CD1c-positive myeloid dendritic cell (primary cell): ENCODE data around the gene ATF7.
A peak's percentile ranks its signal among the peaks of the same experiment; 100 is the strongest.
"Not testable (repeated sequence)": the region's sequence is repeated elsewhere in the genome, so short reads cannot be mapped to it uniquely, and the experiment has no call there.

Experiments used
- DNase-seq: peaks from one replicate; pipeline ENCODE4 v3.0.0-alpha.2; 2016; ENCODE audit errors: extremely low spot score

Gene ATF7

DNA sequence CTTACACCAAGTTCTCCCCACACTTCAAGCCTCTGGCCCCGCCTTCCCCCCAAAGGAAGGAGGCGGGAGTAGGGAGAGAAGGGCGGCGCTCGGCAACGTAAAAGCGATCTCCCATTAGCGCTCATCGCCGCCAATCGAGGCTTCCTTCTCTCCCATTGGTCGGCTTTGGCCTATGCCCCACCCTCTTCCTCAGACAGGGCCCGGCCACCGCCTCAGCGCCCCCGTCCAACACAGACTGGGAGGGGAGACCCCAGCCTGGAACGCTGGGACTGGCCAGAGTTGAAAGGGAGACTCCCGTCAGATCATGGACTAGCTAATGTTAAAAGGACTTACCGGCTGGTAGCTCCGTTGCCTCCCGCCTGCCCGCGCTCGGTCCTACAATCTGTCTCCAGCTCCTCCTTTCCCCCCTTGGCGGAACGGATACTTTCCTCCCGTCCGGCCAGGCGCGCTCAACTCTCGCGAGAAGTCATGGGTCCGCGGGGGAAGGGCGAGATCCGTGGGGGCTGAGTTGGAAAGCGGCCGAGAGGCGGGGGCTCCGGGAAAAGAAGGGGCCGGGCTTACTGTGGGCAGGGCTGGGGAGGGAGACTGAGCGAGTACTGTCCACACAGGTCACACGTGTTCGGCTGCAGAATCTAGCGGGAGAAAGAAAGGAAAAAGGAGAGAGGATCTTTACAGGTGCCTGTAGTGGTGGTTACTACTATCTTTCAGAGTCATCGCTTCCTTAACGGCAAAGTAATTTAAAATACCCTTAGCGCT lies at the start of gene ATF7:
Gene ATF7, minus strand, starts transcription at position 437 of the 756 bp plus-strand sequence. CDS start 25,382 bp downstream, outside the sequence.
- DNase-seq: peak; percentile 99

DNA sequence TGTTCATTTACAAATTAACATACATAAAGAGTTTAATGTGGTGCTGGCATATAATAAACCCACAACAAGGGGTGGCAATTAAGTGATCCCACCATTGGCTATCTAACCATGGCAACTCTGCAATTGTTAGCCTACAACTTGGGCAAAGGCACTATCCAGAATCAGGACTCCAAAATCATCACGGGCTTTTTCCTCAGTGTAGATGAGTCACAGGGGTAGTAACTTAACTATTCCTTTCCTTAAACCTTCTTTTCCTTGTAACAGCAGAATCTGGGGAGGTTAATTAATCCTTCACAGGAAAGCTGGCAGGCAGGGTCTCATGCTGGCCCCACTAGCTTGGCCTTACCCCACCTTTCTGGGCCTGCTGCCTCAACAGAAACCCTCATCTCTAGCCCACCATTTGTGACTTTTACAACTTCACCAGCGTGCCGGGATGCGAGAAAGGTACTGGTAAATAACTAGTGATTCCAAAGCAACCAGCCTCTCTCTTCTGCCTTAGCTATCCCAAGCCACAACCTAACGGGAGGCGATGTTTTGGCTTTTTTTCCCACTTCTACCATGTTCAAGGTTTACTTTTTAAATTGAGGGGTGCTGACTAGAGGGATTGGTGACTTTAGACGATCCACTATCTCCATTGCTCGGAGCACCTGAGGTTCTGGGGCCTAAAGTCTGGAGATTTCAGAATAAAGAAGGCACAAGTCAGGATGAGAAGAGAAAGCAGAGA lies 49.0 kb upstream of the ATF7 start:
- no peak for DNase-seq

DNA sequence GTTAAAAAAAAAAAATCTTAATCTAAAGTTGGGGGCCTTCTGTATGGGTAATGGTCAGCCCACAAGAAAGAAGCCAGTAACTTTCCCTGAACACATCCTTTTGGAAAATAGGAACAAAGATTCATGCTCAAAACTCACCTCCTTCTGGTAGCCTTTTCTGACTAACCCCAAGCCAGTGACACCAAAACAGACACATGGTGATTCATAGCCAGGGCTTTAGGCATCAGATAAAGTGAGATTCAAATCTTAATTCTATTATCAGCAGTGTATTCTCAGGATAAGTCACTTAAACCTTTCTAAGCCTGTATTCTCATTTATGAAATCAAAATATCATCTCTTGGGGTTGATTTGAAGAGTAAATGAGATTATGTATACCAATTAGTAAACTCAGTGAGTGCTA lies 44.8 kb upstream of the ATF7 start:
- DNase-seq: no peak

- DNase-seq: no peak
These were observed 44.1 kb upstream of the ATF7 start for GRCh38 chr12:53670308-53670707.

DNA sequence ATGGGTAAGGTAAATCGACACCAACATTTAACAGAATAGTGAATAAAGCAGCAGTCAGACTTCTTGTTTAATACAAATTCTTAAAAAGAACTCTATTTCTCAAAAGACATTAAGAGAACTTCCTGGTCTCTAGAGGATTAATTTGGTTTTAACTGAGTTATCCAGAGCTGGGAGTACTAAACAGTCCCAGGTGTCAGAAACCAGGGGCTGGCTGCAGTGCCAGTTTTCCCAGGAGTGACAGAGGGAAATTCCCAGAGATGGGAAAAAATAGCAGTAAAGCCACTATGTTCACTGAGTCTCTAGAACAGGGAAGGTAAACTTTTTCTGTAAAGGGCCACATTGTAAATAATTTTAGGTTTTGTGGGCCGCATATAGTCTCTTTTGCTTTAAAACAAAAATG lies 40.9 kb upstream of the ATF7 start:
- no peak for DNase-seq

- DNase-seq: no peak
These were observed 38.8 kb upstream of the ATF7 start for GRCh38 chr12:53664936-53665335.

DNA sequence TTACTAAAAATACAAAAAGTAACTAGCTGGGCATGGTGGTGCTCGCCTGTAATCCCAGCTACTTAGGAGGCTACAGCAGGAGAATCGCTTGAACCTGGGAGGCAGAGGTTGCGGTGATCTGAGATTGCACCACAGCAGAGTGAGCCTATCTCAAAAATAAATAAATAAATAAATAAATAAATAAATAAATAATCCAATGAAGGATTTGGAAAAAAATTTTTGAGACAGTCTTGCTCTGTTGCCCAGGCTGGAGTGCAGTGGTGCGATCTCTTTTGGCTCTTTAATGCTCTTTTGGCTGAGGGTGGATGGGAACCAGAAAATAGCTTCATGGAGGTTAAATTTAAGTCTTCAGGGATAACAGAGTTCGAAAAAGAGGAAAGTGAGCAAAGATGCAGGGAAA lies 38.0 kb upstream of the ATF7 start:
- DNase-seq: no peak

DNA sequence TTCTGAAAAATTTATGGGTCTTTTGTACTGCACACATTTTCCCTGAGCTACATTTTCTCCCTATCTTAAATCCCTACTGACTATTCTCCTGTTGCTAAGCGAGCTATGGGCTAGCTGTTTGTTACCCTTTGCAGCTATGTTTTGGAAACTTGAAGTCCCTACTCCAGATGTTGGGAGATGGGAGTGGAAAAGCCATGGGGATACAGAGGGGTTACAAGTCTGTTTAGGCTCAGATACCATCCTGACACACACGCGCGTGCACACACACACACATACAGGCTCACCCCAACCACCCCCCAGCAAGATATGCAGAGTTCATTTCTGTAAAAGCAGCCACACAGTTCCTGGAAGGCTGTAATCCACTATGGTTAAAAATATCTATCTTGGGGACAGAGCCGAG lies 33.9 kb upstream of the ATF7 start:
- no peak for DNase-seq

DNA sequence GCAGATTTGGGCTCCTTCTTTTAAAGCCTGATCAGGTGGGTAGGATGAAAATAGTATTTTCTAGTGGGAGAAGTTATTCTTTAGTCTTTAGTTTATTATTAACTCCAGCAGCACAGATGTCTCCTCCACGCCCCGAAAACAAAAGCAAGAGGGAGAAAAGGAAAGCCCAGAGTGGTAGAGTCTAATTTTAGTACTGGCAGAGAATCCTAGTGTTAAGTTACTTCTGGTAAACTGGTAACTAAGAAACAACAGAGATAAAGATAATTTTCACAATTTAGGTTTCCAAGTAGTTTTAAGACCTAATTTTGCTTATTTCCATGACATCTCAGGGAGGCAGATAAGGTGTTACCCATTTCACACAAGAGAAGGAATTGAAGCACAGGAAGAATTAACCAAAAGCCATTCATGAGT lies 33.4 kb upstream of the ATF7 start:
- no peak for DNase-seq

- DNase-seq: no peak
These were observed 32.9 kb upstream of the ATF7 start for GRCh38 chr12:53659011-53659551.

GRCh38 chr12:53657041-53657440 lies 30.9 kb upstream of the ATF7 start:
- no peak for DNase-seq

DNA sequence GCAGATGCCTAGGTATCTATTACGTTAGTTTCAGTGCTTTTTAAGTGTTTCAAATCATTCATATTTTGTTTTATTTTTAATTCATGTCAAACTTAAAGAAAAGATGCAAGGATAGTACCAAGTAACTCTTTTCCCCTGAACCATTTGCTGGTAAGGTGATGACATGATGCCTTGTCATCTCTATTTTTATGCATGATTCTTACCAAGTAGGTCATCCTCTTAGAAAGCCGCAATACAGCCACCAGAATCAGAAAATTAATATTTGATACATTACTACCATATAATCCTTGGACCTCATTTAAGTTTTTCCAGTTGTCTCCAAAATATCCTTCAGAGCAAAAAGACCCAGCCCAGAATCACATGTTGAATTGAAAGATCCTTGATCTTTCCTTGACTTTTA lies 27.4 kb upstream of the ATF7 start:
- DNase-seq: no peak

DNA sequence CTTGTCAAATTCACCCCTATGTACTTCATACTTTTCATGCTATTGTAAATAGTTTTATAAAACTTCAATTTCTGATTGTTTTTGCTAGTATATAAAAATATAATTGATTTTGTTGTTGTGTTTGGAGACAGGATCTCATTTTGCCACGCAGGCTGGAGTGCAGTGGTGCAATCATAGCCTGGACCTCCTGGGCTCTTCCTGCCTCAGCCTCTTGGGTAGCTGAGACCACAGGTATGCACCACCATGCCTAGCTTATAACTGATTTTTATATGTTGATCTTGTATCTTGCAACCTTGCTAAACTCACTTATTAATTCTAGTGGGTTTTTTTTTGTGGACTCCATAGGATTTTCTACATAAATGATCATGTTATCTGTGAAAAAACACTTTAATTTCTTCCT lies 26.2 kb upstream of the ATF7 start:
- no peak for DNase-seq

- DNase-seq: no peak
These were observed 25.6 kb upstream of the ATF7 start for GRCh38 chr12:53651737-53652136.

DNA sequence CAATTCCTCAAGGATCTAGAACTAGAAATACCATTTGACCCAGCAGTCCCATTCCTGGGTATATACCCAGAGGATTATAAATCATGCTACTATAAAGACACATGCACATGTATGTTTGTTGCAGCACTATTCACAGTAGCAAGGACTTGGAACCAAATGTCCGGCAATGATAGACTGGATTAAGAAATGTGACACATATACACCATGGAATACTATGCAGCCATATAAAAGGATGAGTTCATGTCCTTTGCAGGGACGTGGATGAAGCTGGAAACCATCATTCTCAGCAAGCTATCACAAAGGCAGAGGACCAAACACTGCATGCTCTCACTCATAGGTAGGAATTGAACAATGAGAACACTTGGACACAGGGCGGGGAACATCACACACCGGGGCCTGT lies 20.1 kb upstream of the ATF7 start:
- not testable (repeated sequence) for DNase-seq

- no peak for DNase-seq
These were observed 19.0 kb upstream of the ATF7 start for GRCh38 chr12:53645165-53645564.

DNA sequence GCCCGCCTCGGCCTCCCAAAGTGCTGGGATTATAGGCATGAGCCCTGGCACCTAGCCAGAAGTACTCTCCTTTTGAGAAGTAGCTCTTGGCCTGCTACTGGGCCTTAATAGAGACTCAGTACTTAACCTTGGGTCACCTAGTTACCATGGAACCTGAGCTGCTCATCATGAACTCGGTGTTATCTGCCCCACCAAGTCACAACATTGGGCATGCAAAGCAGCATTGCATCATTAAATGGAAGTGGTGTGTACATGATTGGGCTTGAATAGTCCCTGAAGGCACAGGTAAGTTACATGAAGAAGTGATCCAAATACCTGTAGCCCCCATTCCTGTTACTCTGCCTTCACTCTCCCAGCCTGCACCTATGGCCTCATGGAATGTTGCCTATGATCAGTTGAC lies 18.0 kb upstream of the ATF7 start:
- no peak for DNase-seq

DNA sequence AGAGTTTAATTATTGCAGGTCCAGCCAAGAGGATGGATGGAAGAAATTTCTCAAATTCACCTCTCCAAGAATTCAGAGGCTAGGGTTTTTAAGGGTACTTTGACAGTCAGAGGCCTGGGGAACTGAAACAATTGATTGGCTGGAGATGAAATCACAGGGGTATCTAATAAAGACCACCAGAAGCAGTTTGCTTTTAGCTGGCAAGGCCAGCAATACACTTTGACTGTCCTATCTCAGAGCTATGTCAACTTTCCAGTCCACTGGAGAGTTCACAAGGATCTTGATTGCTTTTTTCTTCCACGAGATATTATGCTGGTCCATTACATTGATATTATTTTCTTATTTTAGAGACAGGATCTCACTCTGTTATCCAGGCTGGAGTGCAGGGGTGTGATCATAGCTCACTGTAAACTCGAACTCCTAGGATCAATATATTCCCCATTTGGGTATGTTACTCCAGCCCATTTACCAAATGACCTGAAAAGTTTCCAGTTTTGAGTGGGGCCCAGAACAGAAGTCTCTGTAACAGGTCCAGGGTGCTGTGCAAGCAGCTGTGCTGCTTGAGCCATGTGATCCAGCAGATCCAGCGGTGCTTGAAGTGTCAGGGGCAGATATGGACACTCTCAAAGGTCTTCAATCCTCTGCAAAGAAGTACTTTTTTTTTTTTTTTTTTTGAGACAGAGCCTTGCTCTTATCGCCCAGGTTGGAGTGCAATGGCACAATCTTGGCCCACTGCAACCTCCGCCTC lies 17.2 kb upstream of the ATF7 start:
- DNase-seq: no peak

DNA sequence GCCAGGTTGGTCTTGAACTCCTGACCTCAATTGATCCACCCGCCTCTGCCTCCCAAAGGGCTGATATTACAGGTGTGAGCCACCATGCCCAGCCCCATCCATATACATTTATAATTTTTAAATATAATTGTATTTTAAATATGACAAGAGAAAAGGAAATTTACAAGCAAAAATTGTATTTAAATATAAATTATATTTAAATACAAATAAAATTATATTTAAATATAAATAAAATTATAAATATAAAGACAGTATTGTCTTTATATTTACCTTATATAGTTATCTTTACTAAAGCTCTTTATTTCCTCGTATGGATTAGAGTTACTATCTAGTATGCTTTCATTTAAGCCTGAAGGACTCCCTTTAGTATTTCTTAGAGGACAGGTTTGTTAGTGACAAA lies 11.9 kb upstream of the ATF7 start:
- DNase-seq: no peak

GRCh38 chr12:53636641-53637040 lies 10.5 kb upstream of the ATF7 start:
- no peak for DNase-seq

- not testable (repeated sequence) for DNase-seq
These were observed 9.5 kb upstream of the ATF7 start for GRCh38 chr12:53635708-53636107.

- DNase-seq: no peak
These were observed 5.5 kb upstream of the ATF7 start for GRCh38 chr12:53631721-53632120.
